Neural cell (in vitro differentiated cells): ENCODE measurements around the gene PTPRN2. TPM values are rescaled to one million over a fixed set of nuclear protein-coding genes. Genes with fewer than 3 reads are reported as not detected.

Source experiments
- H2AFZ ChIP-seq: fragments of 200-600, 300-800 bp; sonication (generic), shearing (Covaris generic); 2 replicates; pipeline ENCODE4 v1.6.0; 2014; ENCODE audit warnings: low read depth, mild to moderate bottlenecking, antibody characterized with exemption, low read length, moderate library complexity
- H3F3A ChIP-seq: fragments of 200-600 bp; shearing (Covaris generic); 2 replicates; pipeline ENCODE4 v1.6.1; 2016; ENCODE audit warnings: mild to moderate bottlenecking, moderate library complexity, mixed read lengths, antibody characterized with exemption, low read length; ENCODE audit not compliant: insufficient read depth, poor library complexity, severe bottlenecking
- H3K27ac ChIP-seq: fragments of 200-600, 300-800 bp; sonication (generic), shearing (Covaris generic); 2 replicates; pipeline ENCODE4 v1.5.1; 2014; ENCODE audit warnings: mild to moderate bottlenecking, low read length, moderate library complexity
- H3K27me3 ChIP-seq: fragments of 300-800, 200-600 bp; sonication (generic), shearing (Covaris generic); 2 replicates; pipeline ENCODE4 v1.6.0; 2014; ENCODE audit warnings: mild to moderate bottlenecking, low read depth, low read length, moderate library complexity; ENCODE audit not compliant: insufficient read depth
- H3K36me3 ChIP-seq: fragments of 300-800, 200-600 bp; sonication (generic), shearing (Covaris generic); 2 replicates; pipeline ENCODE4 v1.5.1; 2014; ENCODE audit warnings: mild to moderate bottlenecking, antibody characterized with exemption, low read length, moderate library complexity; ENCODE audit not compliant: insufficient read depth
- H3K4me2 ChIP-seq: fragments of 300-800, 200-600 bp; sonication (generic), shearing (Covaris generic); 2 replicates; pipeline ENCODE4 v1.6.0; 2014; ENCODE audit warnings: mild to moderate bottlenecking, low read length
- H3K4me3 ChIP-seq: fragments of 300-800, 200-600 bp; sonication (generic), shearing (Covaris generic); 2 replicates; pipeline ENCODE4 v1.5.1; 2014; ENCODE audit warnings: mild to moderate bottlenecking, low read length, moderate library complexity
- H3K79me2 ChIP-seq: fragments of 200-600 bp; shearing (Covaris generic); replicated peaks from 2 replicates; pipeline ENCODE4 v1.6.0; 2014; ENCODE audit warnings: mild to moderate bottlenecking, low read length, moderate library complexity; ENCODE audit not compliant: insufficient read depth
- H3K9ac ChIP-seq: fragments of 300-800, 200-600 bp; sonication (generic), shearing (Covaris generic); 2 replicates; pipeline ENCODE4 v1.6.1; 2016; ENCODE audit warnings: mild to moderate bottlenecking, low read length, mixed read lengths
- H3K9me2 ChIP-seq: fragments of 200-600 bp; shearing (Covaris generic); 2 replicates; pipeline ENCODE4 v1.6.1; 2016; ENCODE audit warnings: mild to moderate bottlenecking, low read length, mixed read lengths; ENCODE audit not compliant: insufficient read depth
- H3K9me3 ChIP-seq: fragments of 200-600, 300-800 bp; sonication (generic), shearing (Covaris generic); 2 replicates; pipeline ENCODE4 v1.6.1; 2016; ENCODE audit warnings: mild to moderate bottlenecking, mixed run types, low read length, moderate library complexity, mixed read lengths
- H4K20me1 ChIP-seq: fragments of 200-600 bp; shearing (Covaris generic); 2 replicates; pipeline ENCODE4 v1.6.1; 2016; ENCODE audit warnings: mild to moderate bottlenecking, mixed run types; ENCODE audit not compliant: insufficient read depth
- CTCF ChIP-seq: fragments of 450-650 bp; IDR thresholded peaks from 2 replicates; pipeline ENCODE4 v1.5.1; 2014; ENCODE audit warnings: antibody characterized with exemption, mild to moderate bottlenecking, moderate library complexity; ENCODE audit not compliant: poor library complexity, severe bottlenecking
- EP300 ChIP-seq: fragments of 450-650 bp; conservative IDR thresholded peaks from 2 replicates; pipeline ENCODE4 v1.6.1; 2014; ENCODE audit warnings: antibody characterized with exemption, mild to moderate bottlenecking, moderate library complexity; ENCODE audit not compliant: poor library complexity, severe bottlenecking
- EZH2 ChIP-seq: fragments of 200-600, 300-800 bp; shearing (Covaris generic), sonication (generic); IDR thresholded peaks from 2 replicates; pipeline ENCODE4 v1.6.1; 2014; ENCODE audit warnings: antibody characterized with exemption, low read length, borderline replicate concordance, mild to moderate bottlenecking; ENCODE audit not compliant: insufficient read depth, poor library complexity, severe bottlenecking
- MXI1 ChIP-seq: fragments of 450-650 bp; conservative IDR thresholded peaks from 2 replicates; pipeline ENCODE4 v1.6.1; 2014; ENCODE audit warnings: antibody characterized with exemption, mild to moderate bottlenecking; ENCODE audit not compliant: poor library complexity, severe bottlenecking
- POLR2AphosphoS5 ChIP-seq: IDR thresholded peaks from 2 replicates; pipeline ENCODE4 v1.6.1; 2012
- RAD21 ChIP-seq: fragments of 450-650 bp; conservative IDR thresholded peaks from 2 replicates; pipeline ENCODE4 v1.6.1; 2014; ENCODE audit warnings: antibody characterized with exemption, mild to moderate bottlenecking, moderate library complexity
- REST ChIP-seq: IDR thresholded peaks from 2 replicates; pipeline ENCODE4 v1.6.1; 2012; ENCODE audit warnings: borderline replicate concordance
- SMC3 ChIP-seq: fragments of 450-650 bp; conservative IDR thresholded peaks from 2 replicates; pipeline ENCODE4 v1.6.1; 2014; ENCODE audit warnings: antibody characterized with exemption, mild to moderate bottlenecking, moderate library complexity; ENCODE audit not compliant: poor library complexity
- TAF1 ChIP-seq: IDR thresholded peaks from 2 replicates; pipeline ENCODE4 v1.6.1; 2012; ENCODE audit warnings: low read depth
- polyA plus RNA-seq: library from polyadenylated mRNA; depleted of rRNA; stranded (reverse); fragments of >200 nt; gene quantifications from 2 replicates; pipeline ENCODE4 v1.2.3, GENCODE V29; 2014

PTPRN2 gene
- polyA plus RNA-seq, 1 donor from 2014 or later, result 31.0 TPM

GRCh38 chr7:158246960-158247673 lies 340.5 kb downstream of the PTPRN2 start:
- Histone ChIP-seq H3K27me3 (no peaks in the 10 kb centered on the region), H4K20me1 (no peaks in the 10 kb centered on the region), H3K79me2 (peaks cover 4% of the 10 kb centered on the region), H3K27ac (no peak overlapping the region), H3K4me2 (no peak overlapping the region), H3K9me2 (no peaks in the 10 kb centered on the region), H3F3A (no peaks in the 10 kb centered on the region), H2AFZ (no peak overlapping the region), H3K9me3 (no peaks in the 10 kb centered on the region), H3K4me3 (no peak overlapping the region), H3K36me3 (no peaks in the 10 kb centered on the region), H3K9ac (no peak overlapping the region)
- TF ChIP-seq EP300 (no peak), TAF1 (no peak), MXI1 (no peak), EZH2 (no peak), POLR2AphosphoS5 (no peak), RAD21 (no peak), SMC3 (no peak), REST (no peak), CTCF (no peak)

GRCh38 chr7:158246272-158246959 lies 341.2 kb downstream of the PTPRN2 start:
- no peak for TF ChIP-seq TAF1
- no peak for TF ChIP-seq POLR2AphosphoS5
- TF ChIP-seq REST, result no peak
- no peak for TF ChIP-seq RAD21
- no peak for TF ChIP-seq SMC3
- TF ChIP-seq MXI1, result no peak
- TF ChIP-seq CTCF, result no peak
- no peak for TF ChIP-seq EZH2
- TF ChIP-seq EP300, result no peak
- H3F3A ChIP-seq, result no peaks in the 10 kb centered on the region
- no peak overlapping the region for H3K27ac ChIP-seq
- H2AFZ ChIP-seq, result no peak overlapping the region
- no peaks in the 10 kb centered on the region for H3K27me3 ChIP-seq
- no peak overlapping the region for H3K4me2 ChIP-seq
- H3K9me2 ChIP-seq, result no peaks in the 10 kb centered on the region
- no peak overlapping the region for H3K9ac ChIP-seq
- H3K4me3 ChIP-seq, result no peak overlapping the region
- no peaks in the 10 kb centered on the region for H4K20me1 ChIP-seq
- no peaks in the 10 kb centered on the region for H3K36me3 ChIP-seq
- H3K79me2 ChIP-seq, result peaks cover 4% of the 10 kb centered on the region
- no peaks in the 10 kb centered on the region for H3K9me3 ChIP-seq
